Esophagus (tissue), 2 donors: ENCODE measurements around the gene RIN3. TPM values are rescaled to one million over a fixed set of nuclear protein-coding genes. Genes with fewer than 3 reads are reported as not detected.

Source experiments
- H3K27ac ChIP-seq, 2 donors: one replicate each; pipeline ENCODE4 v1.5.1; 2013; ENCODE audit warnings: low read depth in 2 of 2, mild to moderate bottlenecking in 2 of 2, inconsistent platforms in 1 of 2, low read length in 1 of 2, moderate library complexity in 1 of 2
- H3K27me3 ChIP-seq, 2 donors: one replicate each; pipeline ENCODE4 v1.6.1; 2013; ENCODE audit warnings: low read length in 2 of 2, control low read depth in 1 of 2, mild to moderate bottlenecking in 1 of 2; ENCODE audit not compliant: insufficient read depth in 2 of 2, control insufficient read depth in 1 of 2
- H3K36me3 ChIP-seq, 2 donors: one replicate each; pipeline ENCODE4 v1.6.1; 2013; ENCODE audit warnings: low read length in 1 of 2; ENCODE audit not compliant: control insufficient read depth in 2 of 2, insufficient read depth in 2 of 2
- H3K4me1 ChIP-seq, 2 donors: one replicate each; pipeline ENCODE4 v1.6.1; 2013; ENCODE audit warnings: low read length in 1 of 2; ENCODE audit not compliant: control insufficient read depth in 2 of 2, insufficient read depth in 2 of 2
- H3K4me3 ChIP-seq, 2 donors: one replicate each; pipeline ENCODE4 v1.5.1; 2013; ENCODE audit warnings: low read length in 2 of 2, mild to moderate bottlenecking in 2 of 2, low read depth in 1 of 2, moderate library complexity in 1 of 2
- H3K9me3 ChIP-seq, 2 donors: one replicate each; pipeline ENCODE4 v1.6.1; 2013; ENCODE audit warnings: mild to moderate bottlenecking in 2 of 2, low read depth in 1 of 2, low read length in 1 of 2, moderate library complexity in 1 of 2; ENCODE audit not compliant: control insufficient read depth in 2 of 2, insufficient read depth in 1 of 2
- WGBS, 2 donors: extraction: QIAGEN DNeasy Blood & Tissue Kit; methylation state at CpG; one replicate each; pipeline ENCODE4 v1.1.7; 2013; 5-methylcytosine and 5-hydroxymethylcytosine counted together
- polyA plus RNA-seq, 2 donors: library from polyadenylated mRNA; stranded (reverse); fragments of 200-250 nt; gene quantifications; one replicate each; pipeline ENCODE4 v1.2.3, GENCODE V29; 2013
- donor health status: healthy with polysubstance abuse.
- donor health status: Bipolar disorder and iron deficiency.

The RIN3 gene
- polyA plus RNA-seq, 2 donors, result 4.8 to 7.3 TPM

GRCh38 chr14:92472860-92473259, 40.7 kb upstream of the RIN3 start:
- H3K4me3 ChIP-seq, result no peak overlapping the region
- no peaks in the 10 kb centered on the region for H3K27me3 ChIP-seq
- H3K4me1 ChIP-seq, result no peaks in the 10 kb centered on the region
- WGBS, 2 donors, result 63 to 86% methylated on average over 1 of the region's 1 CpG
- no peaks in the 10 kb centered on the region for H3K36me3 ChIP-seq
- H3K27ac ChIP-seq, result no peak overlapping the region
- H3K9me3 ChIP-seq, result no peaks in the 10 kb centered on the region

- Histone ChIP-seq H3K9me3 (no peaks in the 10 kb centered on the region), H3K27ac (peak overlapping the region in 1 of 2 donors; percentile 15), H3K36me3 (no peaks in the 10 kb centered on the region), H3K27me3 (no peaks in the 10 kb centered on the region), H3K4me1 (no peaks in the 10 kb centered on the region), H3K4me3 (no peak overlapping the region)
- WGBS, 2 donors, result 64 to 68% methylated on average over 9 of the region's 9 CpGs
These were observed 40.2 kb upstream of the RIN3 start for GRCh38 chr14:92473261-92473968.

DNA sequence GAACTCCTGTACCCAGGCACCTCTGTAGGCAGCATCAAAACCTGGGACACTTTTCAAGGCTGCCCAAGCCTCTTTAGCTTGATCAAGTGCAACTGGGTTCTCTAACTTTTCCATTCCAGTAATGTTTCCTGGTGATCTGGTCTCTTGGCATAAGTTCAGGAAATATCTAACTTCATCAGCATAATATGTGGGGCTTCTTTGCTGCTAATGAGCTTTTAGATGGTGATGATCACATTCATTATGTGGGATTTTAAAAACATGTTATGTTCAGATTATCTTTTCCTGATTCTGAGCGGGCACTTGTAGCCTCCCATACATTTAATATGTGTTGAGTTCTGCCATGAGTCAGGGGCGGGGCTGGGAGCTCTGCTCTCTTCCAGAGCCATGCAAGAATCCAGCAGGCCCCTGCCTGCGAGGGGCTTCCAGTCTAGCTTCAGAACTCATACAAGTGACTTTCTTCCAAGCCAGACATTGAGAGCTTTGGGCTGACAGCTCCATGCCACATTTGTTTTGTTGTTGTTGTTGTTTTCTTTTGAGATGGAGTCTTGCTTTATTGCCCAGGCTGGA, 39.5 kb upstream of the RIN3 start:
- no peak overlapping the region for H3K4me3 ChIP-seq
- peak overlapping the region in 1 of 2 donors; percentile 15 for H3K27ac ChIP-seq
- H3K4me1 ChIP-seq, result no peaks in the 10 kb centered on the region
- H3K9me3 ChIP-seq, result no peaks in the 10 kb centered on the region
- WGBS, 2 donors, result 93% methylated on average over 3 of the region's 3 CpGs
- H3K27me3 ChIP-seq, result no peaks in the 10 kb centered on the region
- H3K36me3 ChIP-seq, result no peaks in the 10 kb centered on the region

- no peaks in the 10 kb centered on the region for H3K9me3 ChIP-seq
These were observed 38.5 kb upstream of the RIN3 start for GRCh38 chr14:92475037-92475436.

GRCh38 chr14:92475451-92476187, 38.0 kb upstream of the RIN3 start:
- 65 to 70% methylated on average over 14 of the region's 14 CpGs for WGBS, 2 donors
- Histone ChIP-seq H3K4me3 (no peak overlapping the region), H3K9me3 (no peaks in the 10 kb centered on the region), H3K27me3 (no peaks in the 10 kb centered on the region), H3K36me3 (no peaks in the 10 kb centered on the region), H3K4me1 (no peaks in the 10 kb centered on the region), H3K27ac (peak overlapping the region in 1 of 2 donors; percentile 10)

More at GRCh38 chr14:92475037-92475436, 38.5 kb upstream of the RIN3 start:
- Histone ChIP-seq H3K4me1 (no peaks in the 10 kb centered on the region), H3K27ac (peak overlapping the region in 1 of 2 donors; percentile 10), H3K36me3 (no peaks in the 10 kb centered on the region), H3K4me3 (no peak overlapping the region), H3K27me3 (no peaks in the 10 kb centered on the region)
- 83 to 97% methylated on average over 1 of the region's 1 CpG for WGBS, 2 donors

- H3K4me3 ChIP-seq, result no peak overlapping the region
- H3K36me3 ChIP-seq, result no peaks in the 10 kb centered on the region
- no peak overlapping the region for H3K27ac ChIP-seq
- peaks cover 2 to 6% of the 10 kb centered on the region in 2 donors for H3K4me1 ChIP-seq
- no peaks in the 10 kb centered on the region for H3K27me3 ChIP-seq
- WGBS, 2 donors, result 68 to 74% methylated on average over 3 of the region's 3 CpGs
- peaks cover 0 to 2% of the 10 kb centered on the region in 2 donors for H3K9me3 ChIP-seq
These were observed 32.7 kb upstream of the RIN3 start for GRCh38 chr14:92480856-92481255.

DNA sequence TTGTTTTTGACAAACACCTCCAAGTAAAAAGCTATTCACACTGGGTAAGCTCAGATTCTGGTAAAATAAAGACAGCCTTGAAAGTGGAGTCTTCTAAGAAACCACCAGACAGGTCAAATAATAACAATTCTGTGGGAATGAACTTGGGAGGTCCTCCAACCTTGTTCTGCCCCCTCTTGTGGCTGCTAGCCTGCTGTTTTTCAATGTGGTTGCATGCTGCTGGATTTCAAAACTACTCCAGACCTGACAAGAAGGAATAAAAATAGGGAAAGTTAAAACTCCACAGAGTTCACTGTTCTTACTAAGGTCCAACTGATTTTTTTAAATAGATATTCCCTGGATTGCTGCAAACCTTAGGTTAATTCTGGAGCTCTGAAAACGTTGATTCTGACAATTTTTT, 32.2 kb upstream of the RIN3 start:
- peaks cover 0 to 2% of the 10 kb centered on the region in 2 donors for H3K9me3 ChIP-seq
- no peak overlapping the region for H3K4me3 ChIP-seq
- no peak overlapping the region for H3K27ac ChIP-seq
- H3K36me3 ChIP-seq, result no peaks in the 10 kb centered on the region
- no peaks in the 10 kb centered on the region for H3K27me3 ChIP-seq
- WGBS, 2 donors, result 32 to 41% methylated on average over 1 of the region's 1 CpG
- peaks cover 2 to 6% of the 10 kb centered on the region in 2 donors for H3K4me1 ChIP-seq

GRCh38 chr14:92481811-92482555, 31.6 kb upstream of the RIN3 start:
- 40 to 57% methylated on average over 1 of the region's 1 CpG for WGBS, 2 donors
- H3K36me3 ChIP-seq, result no peaks in the 10 kb centered on the region
- no peak overlapping the region for H3K27ac ChIP-seq
- peaks cover 0 to 2% of the 10 kb centered on the region in 2 donors for H3K9me3 ChIP-seq
- peaks cover 2 to 6% of the 10 kb centered on the region in 2 donors for H3K4me1 ChIP-seq
- H3K27me3 ChIP-seq, result no peaks in the 10 kb centered on the region
- no peak overlapping the region for H3K4me3 ChIP-seq

DNA sequence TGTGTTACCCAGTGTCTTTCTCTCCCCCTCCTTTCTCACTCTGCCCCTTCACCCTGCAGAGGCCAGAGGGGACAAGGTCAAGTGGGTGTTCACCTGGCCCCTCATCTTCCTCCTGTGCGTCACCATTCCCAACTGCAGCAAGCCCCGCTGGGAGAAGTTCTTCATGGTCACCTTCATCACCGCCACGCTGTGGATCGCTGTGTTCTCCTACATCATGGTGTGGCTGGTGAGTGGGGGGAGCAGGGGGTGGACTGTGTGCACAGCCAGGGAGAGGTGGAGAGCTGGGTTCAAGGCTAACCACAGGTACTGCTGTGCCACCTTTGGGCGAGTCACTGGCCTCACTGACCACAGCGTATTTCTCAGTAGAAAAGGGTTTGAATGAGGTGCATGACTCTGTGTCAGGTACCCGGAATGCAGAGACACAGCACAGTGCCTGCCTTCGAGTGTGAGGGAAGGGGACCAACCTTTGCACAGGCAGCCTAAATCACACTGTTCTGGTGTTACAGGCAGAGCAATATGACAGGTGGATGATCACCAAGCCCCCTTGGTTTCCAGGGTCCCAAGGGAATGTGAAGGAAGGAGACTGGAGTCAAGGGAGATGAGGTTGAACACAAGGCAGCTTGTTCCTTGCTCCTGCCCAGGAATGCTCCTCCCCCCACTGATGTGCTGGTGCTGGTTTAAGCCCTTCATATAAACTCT, 30.8 kb upstream of the RIN3 start:
- WGBS, 2 donors, result 85 to 93% methylated on average over 9 of the region's 9 CpGs
- Histone ChIP-seq H3K36me3 (no peaks in the 10 kb centered on the region), H3K9me3 (peaks cover 0 to 2% of the 10 kb centered on the region in 2 donors), H3K27me3 (no peaks in the 10 kb centered on the region), H3K4me3 (no peak overlapping the region), H3K4me1 (peaks cover 2 to 6% of the 10 kb centered on the region in 2 donors), H3K27ac (no peak overlapping the region)
